Hindlimb muscle (tissue), 1 donor: ENCODE results near the gene LRRC47. TPM values are rescaled to one million over a fixed set of nuclear protein-coding genes. Genes with fewer than 3 reads are reported as not detected.
A peak's percentile ranks its signal among the peaks of the same experiment; 100 is the strongest.

ENCODE experiments used
- DNase-seq: peaks from one replicate; pipeline ENCODE4 v3.0.0-alpha.2; 2013
- polyA plus RNA-seq: library from polyadenylated mRNA; unstranded; fragments of 120-200 nt; gene quantifications from one replicate; pipeline ENCODE4 v1.2.1, GENCODE V29; 2013; ENCODE audit not compliant: insufficient read length

The LRRC47 gene
- polyA plus RNA-seq, 1 donor = 61.1 TPM

DNA sequence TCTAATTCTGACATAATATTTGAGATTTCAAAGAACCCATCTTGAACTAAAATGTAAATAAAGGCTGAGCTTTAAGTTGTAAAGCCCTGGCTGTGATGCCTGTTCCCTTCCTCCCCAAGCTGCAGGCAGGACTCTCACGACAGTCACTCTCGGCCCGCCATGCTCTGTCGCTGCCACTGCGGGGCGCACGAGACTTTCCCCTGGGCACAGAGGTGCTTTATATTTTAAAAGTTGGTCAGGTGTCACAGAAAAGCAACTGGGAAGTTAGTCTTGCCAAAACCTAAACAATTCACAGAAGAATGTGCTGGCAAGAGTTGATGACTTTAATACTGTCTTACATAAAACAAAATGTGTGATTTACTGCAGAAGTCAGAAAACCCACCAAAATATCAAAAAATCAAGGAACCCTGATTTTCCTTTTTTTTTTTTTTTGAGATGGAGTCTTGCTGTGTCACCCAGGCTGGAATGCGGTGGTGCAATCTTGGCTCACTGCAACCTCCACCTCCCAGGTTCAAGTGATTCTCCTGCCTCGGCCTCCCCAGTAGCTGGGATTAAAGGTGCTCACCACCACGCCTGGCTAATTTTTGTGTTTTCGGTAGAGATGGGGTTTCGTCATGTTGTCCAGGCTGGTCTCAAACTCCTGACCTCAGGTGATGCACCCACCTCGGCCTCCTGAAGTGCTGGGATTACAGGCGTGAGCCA is 10.7 kb downstream of the LRRC47 start:
- no peak for DNase-seq

- no peak for DNase-seq
Measured at GRCh38 chr1:3785045-3785444, 11.3 kb downstream of the LRRC47 start.

GRCh38 chr1:3783651-3784474 is 12.4 kb downstream of the LRRC47 start:
- DNase-seq = no peak

- DNase-seq = no peak
Measured at GRCh38 chr1:3780901-3781300, 15.4 kb downstream of the LRRC47 start.

GRCh38 chr1:3779912-3780416 is 16.3 kb downstream of the LRRC47 start:
- DNase-seq = no peak

- no peak for DNase-seq
Measured at GRCh38 chr1:3779265-3779911, 16.9 kb downstream of the LRRC47 start.

GRCh38 chr1:3778590-3779264 is 17.6 kb downstream of the LRRC47 start:
- no peak for DNase-seq

- DNase-seq = no peak
Measured at GRCh38 chr1:3777647-3778589, 18.4 kb downstream of the LRRC47 start.

GRCh38 chr1:3777078-3777547 is 19.2 kb downstream of the LRRC47 start:
- DNase-seq = no peak

GRCh38 chr1:3776231-3776961 is 19.9 kb downstream of the LRRC47 start:
- DNase-seq = no peak

GRCh38 chr1:3775490-3776230 is 20.6 kb downstream of the LRRC47 start:
- no peak for DNase-seq

- no peak for DNase-seq
Measured at GRCh38 chr1:3774946-3775489, 21.3 kb downstream of the LRRC47 start.

DNA sequence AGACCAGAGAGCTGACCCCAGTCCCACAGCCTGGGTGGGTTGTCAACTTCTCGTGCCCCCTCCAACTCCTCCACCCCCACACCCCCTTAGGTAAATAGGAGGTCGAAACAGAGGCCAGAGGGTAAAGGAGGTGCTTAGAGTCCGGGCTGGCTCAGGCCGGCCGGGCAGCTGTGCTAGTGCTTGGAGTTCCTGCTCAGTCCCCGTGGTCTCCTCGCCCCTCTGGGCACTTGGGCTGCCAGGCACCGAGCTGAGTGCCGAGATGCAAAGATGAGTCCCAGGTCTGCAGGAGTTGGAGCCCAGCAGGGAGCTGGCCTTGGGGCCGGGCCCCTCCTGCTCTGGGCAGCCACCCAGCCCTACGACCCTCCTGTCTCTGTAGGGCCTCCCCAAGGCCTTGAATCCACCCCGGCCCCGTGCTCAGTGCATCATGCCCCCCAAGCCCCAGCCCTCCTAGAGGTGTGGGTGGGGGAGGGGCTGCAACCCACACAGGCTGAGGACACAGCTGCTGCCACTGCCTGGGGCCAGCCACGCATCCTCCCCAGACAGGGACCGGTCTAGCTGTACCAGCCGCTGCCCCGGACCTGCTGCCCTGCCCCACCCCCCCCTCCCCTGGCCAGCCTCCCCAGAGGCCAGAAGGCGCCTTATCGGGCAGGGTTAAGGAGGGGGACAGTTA is 21.9 kb downstream of the LRRC47 start:
- DNase-seq = no peak

DNA sequence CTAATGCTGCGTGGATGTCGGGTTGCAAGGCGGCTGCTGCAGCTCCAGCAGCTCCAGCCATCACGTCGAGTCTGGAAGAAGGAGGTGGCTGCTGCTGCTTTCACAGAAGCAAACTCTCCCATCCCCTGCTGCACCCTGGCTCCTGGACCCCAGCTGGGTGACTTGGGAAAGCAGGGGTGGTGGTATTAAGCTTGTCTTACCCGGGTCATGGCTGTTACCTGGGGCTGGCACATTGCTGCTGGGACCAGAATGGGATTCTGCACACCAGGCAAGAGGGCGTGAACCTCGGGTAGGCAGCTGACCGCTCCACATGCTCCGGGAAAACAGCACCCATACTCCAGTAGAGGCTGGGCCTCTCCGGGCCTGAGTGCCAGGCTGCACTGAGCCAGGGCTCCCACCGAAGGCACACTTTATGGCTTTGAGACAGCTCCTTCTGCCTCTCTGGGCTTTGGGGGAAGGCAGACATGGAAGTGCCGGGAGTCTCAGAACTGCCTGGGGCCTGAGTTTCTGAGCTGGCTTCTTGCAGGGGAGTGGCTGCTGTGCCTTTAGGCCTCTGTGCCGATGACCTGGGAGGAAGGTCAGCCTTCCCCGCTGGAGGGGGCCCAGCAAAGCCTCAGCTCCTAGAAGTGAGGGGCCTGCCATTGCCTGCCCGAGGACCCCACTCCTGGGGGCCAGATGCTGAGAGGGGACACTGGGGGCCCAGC is 22.6 kb downstream of the LRRC47 start:
- DNase-seq = no peak

- no peak for DNase-seq
Measured at GRCh38 chr1:3772715-3773571, 23.4 kb downstream of the LRRC47 start, which contains the start of gene SMIM1. Gene SMIM1 (plus strand): TSS chr1:3772749. CDS start chr1:3775374, 2,625 bp downstream.

- peak; percentile 74 for DNase-seq
Measured at GRCh38 chr1:3772027-3772714, 24.1 kb downstream of the LRRC47 start.
